MM.1S (cell line): ENCODE data around the gene FOXJ3.

Experiments used
- CTCF ChIP-seq: fragments of 300-600 bp; sonication (generic); IDR thresholded peaks from 2 replicates; pipeline ENCODE4 v1.5.1; 2016; ENCODE audit warnings: antibody characterized with exemption, low read length, mixed read lengths
- EZH2 ChIP-seq: fragments of 300-600 bp; sonication (generic); optimal IDR thresholded peaks from 2 replicates; pipeline ENCODE3; 2017; ENCODE audit warnings: low read depth, mild to moderate bottlenecking, antibody characterized with exemption, low read length, mixed read lengths
- EZH2phosphoT487 ChIP-seq: fragments of 300-600 bp; sonication (generic); IDR thresholded peaks from 2 replicates; pipeline ENCODE4 v1.6.1; 2018; ENCODE audit warnings: antibody characterized with exemption, low read length

DNA sequence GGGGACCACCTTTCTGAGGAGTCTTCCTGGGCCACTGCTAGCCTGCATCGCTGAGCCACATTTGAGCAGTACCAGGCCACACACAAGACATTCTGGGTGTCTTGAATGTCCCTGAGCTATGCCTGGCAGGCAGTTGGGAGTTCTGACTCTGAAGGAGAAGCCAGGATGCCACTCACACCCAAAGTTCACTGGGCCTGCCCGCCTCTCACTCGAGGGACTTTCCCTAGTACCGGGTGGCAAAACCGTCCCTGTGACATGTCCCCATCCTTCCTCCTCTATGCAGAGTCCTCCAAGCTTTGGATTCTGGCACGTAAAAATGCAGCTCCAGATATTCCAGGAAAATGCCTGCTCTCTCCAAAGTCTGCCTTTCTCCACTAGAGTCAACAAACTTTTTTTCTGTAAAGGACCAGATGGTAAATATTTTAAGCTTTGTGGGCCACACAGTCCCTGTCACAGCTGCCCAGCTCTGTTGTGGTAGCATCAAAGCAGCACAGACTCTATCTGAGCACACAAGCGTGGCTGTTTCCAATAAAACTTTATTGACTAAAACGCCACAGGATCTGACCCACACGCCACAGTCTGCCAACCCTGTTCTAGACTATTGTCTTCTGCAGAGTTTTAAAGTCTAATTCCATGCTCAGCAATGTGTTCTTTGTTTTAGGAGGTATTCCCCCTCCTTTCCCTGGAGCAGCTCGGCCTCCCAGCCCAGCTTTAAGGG, 201.1 kb downstream of the FOXJ3 start:
- TF ChIP-seq CTCF: no peak
- TF ChIP-seq EZH2phosphoT487: no peak
- TF ChIP-seq EZH2: no peak
